HG03558 (cell line): ENCODE data around the gene TP73.

Source experiments
- ATAC-seq: cut with Tn5 transposase; IDR thresholded peaks from one replicate; pipeline ENCODE4 v1.9.1; 2021; ENCODE audit warnings: moderate number of reproducible peaks; ENCODE audit not compliant: unreplicated experiment; ENCODE audit errors: extremely low read depth

TP73 gene

DNA sequence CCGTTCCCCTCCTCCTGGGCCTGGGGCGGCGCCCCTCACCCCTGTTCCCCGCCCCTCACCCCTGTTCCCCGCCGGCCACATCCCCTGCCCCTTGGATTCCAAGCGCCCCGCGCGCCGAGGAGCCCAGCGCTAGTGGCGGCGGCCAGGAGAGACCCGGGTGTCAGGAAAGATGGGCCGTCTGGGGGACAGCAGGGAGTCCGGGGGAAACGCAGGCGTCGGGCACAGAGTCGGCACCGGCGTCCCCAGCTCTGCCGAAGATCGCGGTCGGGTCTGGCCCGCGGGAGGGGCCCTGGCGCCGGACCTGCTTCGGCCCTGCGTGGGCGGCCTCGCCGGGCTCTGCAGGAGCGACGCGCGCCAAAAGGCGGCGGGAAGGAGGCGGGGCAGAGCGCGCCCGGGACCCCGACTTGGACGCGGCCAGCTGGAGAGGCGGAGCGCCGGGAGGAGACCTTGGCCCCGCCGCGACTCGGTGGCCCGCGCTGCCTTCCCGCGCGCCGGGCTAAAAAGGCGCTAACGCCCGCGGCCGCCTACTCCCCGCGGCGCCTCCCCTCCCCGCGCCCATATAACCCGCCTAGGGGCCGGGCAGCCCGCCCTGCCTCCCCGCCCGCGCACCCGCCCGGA, at the start of gene TP73:
TSS of gene TP73 (plus strand) at position 587 of the 618 bp plus-strand sequence. CDS start 29,850 bp downstream, outside the sequence.
- no peak for ATAC-seq

DNA sequence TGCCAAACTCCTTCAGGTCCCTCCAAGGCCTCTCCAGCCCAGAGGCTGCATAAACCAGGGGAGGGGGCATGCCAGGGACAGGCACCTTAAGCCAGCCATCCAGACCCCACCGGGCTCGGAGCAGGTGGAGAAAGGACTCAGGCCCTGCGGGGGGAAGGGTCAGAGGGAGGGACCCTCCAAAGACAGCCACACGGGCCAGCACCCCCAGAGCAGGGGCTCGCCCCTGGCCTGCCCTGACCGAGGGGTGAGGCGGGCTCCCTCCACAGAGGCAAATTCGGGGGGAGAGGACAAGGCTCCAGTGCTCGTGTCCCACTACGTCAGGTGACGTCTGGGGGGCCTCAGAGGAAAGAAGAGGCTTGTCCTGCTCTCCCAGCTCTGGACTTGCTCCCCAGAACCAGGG, 49.2 kb upstream of the TP73 start:
- ATAC-seq = no peak

DNA sequence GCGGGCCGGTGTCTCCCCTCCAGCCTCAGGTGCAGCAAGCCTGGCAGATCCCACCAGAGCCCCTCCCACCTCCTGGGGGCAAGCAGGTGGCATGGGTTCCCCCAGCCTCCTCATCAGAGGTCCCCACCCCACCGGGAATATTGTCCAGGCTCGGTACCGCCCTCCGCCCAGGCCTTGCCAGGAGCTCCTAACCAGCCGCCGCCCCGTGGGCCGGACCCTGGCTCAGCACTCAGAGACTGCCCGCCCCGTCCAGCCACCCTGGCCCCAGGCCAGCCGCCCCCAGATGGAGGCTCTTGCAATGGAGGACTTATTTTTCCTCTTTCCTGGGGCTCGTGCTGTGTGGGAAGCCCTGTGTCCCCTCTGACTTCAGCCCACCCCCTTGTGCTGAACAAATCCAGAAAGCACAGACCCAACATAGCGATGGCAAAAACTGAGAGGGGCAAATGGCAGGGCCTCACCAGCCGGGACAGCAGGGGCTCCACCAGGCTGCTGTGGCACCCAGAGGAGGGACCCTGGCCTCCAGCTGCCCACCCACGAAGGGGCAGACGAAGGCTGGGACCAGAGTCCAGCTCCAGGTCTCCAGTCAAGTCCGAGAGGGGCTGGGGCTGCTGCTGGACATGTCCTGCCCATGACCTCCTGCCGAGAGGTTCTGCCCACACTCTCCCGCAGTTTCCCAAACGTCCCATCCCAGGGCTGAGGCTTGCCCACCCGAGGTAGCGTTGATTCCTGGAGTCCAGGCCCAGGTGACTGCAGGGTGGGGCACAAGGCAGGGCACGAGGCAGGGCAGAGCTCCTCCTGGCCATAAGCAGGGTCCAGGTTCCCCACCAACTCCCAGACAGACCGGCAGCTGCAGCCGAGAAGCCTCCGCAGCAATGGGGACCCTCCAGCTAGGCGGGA, 48.5 kb upstream of the TP73 start:
- ATAC-seq = no peak

DNA sequence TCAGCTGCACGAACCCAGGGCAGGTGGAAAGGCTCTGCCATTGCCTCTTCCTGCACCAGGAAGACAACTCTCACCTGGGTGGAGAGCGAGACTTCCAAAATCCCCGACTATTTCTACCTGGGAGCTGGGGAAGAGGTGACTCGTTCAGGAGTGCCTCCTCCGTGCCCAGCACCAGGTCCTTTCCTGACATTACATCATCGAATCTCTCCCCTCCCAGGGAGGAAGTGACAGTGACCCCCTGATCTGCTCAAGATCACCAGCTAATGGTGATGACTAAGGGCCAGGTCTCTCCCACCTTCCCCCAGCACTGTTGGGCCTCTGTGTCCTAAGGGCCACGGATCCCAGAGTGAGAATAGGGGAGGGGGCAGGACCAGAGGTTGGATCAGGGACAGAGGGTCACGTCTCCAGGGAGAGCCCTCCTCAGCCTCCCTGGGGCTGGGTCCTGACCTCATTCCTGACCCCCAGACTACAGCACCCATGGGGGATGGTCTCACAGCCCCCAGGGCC, 47.8 kb upstream of the TP73 start:
- ATAC-seq = no peak

DNA sequence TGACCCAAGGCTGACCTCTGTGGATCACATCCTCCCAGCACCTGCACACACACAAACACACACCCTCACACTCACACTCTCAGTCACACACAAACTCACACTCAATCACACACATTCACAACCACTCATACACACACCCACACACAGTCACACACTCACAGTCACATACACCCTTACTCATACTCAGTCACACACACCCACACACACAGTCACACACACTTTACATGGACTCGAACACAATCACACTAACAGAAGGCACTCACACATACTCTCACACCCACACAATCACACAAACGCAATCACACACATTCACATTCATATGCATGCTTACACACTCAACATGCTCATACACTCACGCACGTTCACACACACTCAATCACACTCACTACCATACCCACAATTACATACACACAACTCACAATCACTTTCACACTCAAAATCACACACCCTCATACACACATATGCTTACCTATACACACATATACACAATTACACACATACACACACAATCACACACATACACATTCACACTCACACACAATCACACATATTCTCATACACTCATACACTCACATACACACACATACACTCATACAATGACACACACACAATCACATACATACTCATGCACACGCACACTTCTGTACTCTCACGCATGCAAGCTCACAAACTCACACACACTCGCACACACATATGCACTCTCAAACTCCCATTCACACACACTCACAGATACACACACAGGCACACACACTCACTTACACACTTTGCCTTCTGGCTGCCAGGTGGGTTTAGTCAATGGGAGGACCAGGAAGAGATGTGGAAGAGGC, 47.1 kb upstream of the TP73 start:
- no peak for ATAC-seq

DNA sequence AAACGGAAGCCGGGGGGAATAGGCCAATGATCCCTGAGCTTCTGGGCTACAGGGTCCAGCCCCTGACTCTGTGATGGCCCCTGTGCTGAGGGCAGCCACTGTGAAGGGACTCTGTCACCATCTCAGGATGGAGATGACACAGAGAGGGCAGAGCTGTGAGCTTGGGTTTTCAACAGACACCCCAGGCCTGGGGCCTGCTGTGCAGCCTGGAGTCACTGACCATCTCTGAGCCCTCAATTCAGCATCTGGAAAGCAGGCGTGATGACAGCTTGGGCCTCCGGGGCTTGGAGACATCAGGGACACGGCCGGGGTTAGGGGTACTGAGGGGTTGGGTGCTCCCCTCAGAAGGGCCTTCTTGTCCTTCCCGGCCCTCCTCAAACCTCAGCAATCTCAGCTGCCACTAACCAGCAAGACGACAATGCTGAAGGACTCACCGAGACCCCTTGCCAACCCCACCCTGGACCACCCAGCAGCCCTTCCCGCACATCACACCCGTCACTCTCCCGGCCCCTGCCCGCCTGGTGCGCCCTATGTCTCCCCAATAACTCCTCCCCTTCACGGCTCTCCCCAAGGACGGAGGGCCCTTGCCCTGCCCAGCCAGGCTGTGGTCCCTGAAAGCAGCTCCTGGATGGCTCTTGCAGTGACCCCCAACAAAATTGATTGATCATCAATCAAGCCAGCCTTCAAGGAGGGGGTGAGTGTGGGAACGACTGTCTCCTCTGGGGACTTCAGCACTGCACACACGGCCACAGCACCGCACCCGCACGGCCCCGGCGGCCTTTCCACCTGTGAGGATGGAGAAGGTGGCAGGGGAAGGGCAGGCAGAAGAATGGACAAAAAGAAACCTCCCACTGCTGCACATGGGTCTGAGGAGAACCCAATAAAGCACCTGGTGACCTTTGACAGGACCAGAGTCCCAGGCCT, 45.3 kb upstream of the TP73 start:
- no peak for ATAC-seq

DNA sequence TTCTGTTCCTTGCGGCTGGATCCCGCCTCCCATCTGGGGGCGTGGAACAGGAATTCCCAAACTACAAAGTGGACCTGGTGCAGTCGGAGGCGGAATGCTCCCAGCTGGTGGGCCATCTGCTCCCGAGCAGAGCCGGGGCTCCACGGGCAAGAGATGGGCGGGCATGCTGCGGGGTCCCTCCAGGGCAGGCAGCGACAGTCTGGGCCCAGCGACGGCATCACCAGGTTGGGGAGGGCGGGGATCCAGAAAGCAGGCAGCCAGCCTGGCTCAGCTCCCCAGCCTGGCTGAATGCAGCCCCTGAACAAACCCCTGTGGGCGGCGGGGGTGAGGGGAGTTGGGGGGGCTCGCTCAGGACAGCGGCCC, 44.6 kb upstream of the TP73 start:
- no peak for ATAC-seq

DNA sequence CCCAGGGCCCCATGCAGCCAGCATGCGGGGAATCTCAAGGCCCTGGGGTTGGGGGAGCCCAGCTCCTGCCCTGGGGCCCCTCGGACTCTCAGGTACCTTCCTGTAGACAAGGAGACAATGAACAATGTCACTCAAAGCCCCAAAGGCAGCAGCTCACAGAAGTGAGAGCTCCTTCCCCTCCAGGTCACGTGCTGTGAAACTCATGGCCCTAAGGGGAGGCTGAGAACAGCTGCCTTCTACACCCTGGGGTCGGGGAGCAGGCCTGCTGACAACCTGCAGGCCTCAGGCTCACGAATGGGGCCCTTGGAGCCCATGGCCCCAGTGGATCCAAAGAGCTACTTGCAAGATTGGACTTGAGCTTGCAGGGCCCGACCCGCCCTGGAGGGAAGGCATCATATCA, 44.2 kb upstream of the TP73 start:
- no peak for ATAC-seq

DNA sequence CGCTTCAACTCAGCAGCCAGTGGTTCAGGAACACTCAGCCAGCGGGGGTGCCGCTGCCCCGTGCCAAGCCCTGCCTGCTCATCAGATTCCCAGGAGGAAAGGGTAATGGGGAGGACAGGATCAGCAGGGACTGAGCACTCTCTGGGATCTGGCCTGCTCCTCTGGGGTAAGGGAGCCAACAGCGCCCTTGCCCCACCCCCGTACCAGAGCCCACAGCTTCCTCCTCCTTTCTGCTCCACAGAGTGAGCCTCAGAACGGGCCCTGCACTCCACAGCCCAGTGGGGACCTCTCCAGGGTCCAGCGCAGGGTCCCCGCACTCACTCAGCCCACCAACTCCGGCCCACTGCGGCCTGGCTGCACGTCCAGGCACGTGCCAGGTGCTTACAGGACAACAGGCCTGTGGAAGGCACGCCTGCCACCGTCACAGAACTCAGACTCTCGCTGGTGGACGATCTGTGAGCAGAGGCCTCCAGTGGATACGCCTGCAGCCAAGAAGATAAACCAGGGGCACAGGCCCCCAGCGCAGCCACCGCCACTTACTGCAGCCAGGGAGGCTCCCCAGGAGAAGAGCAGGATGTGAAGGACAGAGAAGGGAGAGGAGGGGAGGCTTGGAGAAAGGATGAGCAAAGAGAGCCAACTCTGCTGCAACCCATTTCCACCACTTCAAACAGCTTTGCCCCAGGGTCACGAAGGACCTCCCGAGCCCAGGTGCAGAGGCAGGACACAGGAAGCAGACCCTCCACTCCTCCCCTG, 43.1 kb upstream of the TP73 start:
- no peak for ATAC-seq

DNA sequence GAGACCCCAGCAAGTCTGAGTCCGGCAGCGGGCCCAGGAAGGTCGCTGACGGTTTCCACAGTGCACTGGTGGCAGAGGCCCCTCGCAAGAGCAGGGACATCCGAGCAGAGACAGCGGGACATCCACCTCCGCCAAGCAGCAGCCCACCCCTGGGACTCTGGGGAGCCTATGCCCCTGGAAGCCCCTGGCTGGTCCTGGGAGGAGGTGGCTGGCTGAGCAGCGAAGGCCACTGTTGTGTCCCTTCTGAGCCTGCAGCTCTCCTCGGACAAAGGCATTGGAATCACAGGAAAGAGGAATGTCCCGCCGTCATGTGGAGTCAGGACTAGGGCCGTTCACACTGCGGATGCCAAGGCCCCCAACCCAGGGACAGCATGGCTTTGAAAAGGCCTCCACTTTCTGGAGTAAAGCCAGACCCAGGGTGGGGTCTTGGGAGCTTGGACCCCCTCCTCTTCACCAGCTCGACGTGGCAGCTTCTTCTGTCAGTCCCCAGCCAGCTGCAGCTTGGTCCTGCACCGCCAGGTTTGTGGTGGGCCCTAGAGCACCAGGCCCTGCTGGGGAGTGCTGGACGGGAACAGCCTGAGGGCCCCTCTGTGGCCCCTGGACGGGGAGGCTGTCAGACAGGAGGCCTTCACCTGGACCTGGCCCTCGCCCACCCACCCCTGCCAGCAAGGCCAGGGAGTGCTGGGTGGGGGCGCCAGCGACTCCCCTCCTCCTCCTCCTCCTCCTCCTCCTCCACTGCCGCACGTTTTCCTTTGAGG, 42.4 kb upstream of the TP73 start:
- no peak for ATAC-seq

DNA sequence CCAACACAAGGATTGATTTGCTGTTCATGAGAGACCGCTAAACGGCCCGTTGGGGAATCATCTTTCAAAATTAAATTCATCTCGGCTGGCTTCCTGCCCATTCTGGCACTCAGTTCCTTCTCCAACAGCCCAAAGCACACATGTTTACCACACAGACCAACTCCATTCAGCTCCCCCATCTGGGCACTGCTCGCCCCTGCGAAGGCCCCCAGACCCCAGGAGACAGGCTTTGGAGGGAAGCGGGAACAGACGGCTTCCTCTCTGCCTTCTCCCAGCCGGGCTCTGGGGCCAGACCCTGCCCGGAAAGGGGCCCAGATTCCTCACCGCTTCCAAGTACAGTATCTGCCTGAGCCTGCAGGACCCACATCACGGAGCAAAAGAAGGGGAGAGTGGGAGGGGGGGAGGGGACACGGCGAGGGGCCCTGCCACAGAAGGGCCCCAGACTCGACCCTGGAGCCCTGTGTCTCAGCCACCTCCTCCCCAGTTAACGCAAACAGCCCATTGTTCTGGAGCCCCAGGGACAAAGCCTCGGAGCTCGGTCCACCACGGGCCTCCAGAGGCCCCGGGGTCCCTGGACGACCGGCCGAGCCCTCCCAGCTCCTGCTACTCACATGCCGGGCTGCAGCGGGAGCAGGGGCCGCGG, 41.7 kb upstream of the TP73 start:
- no peak for ATAC-seq

DNA sequence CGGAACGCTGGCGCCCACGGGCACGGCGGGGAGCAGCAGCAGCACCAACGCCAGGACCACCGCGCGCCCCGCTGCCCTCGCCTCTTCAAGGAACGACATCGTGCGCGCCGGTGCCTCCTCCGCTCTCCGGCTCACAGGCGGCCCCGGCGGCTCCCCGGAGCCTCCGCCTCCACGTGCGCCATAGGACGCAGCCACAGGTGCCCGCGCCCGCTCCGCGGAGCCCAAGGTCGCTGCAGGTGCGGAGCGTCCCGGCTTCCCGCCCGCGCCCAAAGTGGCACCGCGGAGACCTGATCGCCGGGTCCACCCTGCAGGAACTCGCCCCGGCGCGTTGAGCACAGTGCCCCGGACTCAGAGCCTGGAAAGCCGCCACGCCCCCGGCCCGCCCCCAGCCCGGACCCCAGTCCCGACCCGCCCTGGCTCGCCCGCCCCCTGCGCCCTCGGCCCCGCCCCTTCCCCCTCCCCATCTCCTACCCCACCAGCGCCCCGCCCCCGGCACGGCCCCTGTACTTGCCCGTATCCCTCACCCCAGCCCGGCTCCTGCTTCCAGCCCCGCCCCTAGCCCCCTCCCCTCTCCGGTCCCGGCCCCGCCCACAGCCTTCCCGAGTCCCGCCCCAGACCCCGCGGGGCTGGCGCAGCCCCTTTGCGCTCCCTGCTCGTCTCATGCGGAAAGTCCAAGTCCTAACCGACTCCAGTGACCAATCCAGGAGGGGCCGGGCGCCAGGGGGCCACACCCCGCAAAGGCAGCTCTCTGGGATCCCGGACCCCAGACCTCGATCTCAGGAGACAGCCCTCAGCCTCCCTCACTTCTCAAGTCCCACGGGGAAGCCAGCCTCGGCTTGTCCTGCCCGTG, 40.9 kb upstream of the TP73 start, which contains the start of gene MEGF6:
TSS of gene MEGF6 (minus strand) at position 339 of the 850 bp plus-strand sequence. CDS start at position 99, 240 bp downstream.
- no peak for ATAC-seq

DNA sequence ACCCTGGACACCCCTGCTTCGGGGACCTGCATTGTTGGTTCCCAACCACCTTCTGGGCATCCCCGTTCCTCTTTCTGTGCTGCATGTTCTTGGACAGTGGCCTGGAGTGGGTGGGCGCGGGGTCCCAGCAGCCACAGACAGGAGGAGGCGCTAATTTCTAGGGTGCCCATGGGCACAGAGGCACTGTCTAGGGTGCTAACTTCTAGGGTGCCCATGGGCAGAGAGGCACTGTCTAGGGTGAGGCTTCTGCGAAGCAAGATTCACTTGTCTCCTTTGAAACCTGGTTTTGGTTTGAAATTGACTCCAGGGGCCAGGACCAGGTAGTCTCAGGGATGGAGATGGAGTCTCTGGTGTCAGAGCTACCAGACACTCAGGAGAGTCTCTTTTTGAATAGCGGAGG, 40.2 kb upstream of the TP73 start:
- ATAC-seq = no peak

DNA sequence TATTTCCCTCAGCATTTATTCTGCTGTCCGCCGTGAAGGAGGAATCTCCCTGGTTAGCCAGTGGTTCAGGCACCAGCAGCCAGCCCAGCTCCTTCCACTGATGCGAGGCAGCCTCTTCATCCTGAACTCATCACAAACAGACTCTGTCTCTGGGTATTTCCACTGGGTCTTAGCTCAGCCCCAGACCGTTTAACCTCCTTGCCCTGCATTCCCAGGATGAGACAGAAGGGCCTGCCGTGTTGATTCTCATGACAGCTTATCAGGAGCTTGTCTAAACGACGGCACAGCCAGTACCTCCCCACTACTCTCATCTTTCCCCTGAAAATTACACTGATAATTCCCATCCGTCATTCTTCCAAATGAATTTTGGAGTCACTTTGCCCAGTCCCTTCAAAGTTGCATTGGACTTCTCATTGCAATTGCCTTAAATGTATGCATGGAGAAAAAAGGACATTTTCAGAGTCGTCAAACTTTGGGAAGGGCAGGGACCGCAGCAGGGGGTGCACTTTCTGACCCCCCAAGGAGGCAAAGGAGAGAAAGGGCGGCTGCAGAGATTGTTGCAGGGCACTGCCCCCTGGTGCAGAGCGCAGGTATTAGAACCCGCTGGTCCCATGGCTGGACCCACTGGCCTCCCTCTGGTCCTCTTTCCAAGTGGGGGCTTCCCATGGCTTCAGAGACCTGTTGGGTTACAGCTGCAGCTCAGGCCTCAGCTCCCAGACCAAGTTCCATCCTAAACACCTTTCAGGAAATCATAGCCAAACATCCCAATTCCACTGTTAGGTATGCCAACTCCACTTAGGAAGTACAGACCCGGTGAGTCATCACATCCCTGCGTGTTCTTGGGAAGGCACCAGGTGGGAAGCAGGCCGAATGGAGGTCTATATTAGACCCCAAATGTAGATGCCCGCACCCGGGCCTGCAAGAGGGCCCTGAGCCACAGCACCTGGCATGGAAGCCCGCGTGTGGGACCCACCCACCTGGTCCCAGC, 37.3 kb upstream of the TP73 start:
- no peak for ATAC-seq

DNA sequence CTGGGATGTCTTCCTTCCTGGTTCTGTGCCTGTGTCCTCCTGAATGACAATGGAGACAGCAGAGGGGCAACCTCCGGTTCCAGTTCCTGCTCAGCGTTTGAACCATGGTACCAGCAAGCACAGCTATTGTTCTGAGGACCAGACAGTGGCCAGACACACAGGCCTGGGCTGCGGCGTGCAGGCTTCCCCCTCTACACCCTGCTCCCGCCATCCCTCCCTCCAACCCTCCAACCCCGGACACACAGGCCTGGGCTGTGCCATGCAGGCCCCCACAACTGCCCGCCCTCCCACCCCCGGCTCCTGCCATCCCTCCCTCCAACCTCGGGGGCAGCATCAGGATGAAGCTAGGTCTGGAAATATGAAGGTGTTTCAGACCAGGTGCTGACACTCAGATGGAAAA, 35.5 kb upstream of the TP73 start:
- no peak for ATAC-seq
